H9 (cell line): ENCODE data around the gene DNAAF9. TPM values are rescaled to one million over a fixed set of nuclear protein-coding genes. Genes with fewer than 3 reads are reported as not detected.

Source experiments
- DNase-seq: peaks from one replicate; pipeline ENCODE4 v3.0.0-alpha.2; 2017
- H2AFZ ChIP-seq: one replicate; pipeline ENCODE4 v1.6.1; 2013; ENCODE audit warnings: mild to moderate bottlenecking, low read length, control low read depth, moderate library complexity
- H2AK5ac ChIP-seq: 2 replicates; pipeline ENCODE4 v1.6.1; 2013; ENCODE audit warnings: low read length, control low read depth, mixed read lengths; ENCODE audit not compliant: insufficient read length
- H2BK120ac ChIP-seq: one replicate; pipeline ENCODE4 v1.6.1; 2013; ENCODE audit warnings: low read depth, mild to moderate bottlenecking, low read length, control low read depth, inconsistent platforms; ENCODE audit not compliant: poor library complexity, severe bottlenecking
- H2BK12ac ChIP-seq: 2 replicates; pipeline ENCODE4 v1.6.1; 2013; ENCODE audit warnings: low read length, control low read depth, mixed read lengths, low read depth; ENCODE audit not compliant: insufficient read length
- H2BK15ac ChIP-seq: 2 replicates; pipeline ENCODE4 v1.6.1; 2013; ENCODE audit warnings: low read depth, low read length, control low read depth
- H2BK20ac ChIP-seq: one replicate; pipeline ENCODE4 v1.6.1; 2013; ENCODE audit warnings: low read depth, mild to moderate bottlenecking, low read length, control low read depth, inconsistent platforms; ENCODE audit not compliant: poor library complexity, severe bottlenecking
- H2BK5ac ChIP-seq: 2 replicates; pipeline ENCODE4 v1.6.1; 2013; ENCODE audit warnings: low read length, control low read depth, mixed read lengths; ENCODE audit not compliant: insufficient read length
- H3K14ac ChIP-seq: 2 replicates; pipeline ENCODE4 v1.6.1; 2013; ENCODE audit warnings: low read length, control low read depth; ENCODE audit not compliant: insufficient read depth
- H3K18ac ChIP-seq: 2 replicates; pipeline ENCODE4 v1.6.1; 2013; ENCODE audit warnings: low read depth, mild to moderate bottlenecking, mixed read lengths, low read length, control low read depth; ENCODE audit not compliant: insufficient read length
- H3K23ac ChIP-seq: 2 replicates; pipeline ENCODE4 v1.6.1; 2013; ENCODE audit warnings: low read length, control low read depth, mixed read lengths, low read depth; ENCODE audit not compliant: insufficient read length
- H3K23me2 ChIP-seq: 2 replicates; pipeline ENCODE4 v1.6.1; 2013; ENCODE audit warnings: low read depth, mild to moderate bottlenecking, mixed read lengths, low read length, control low read depth; ENCODE audit not compliant: insufficient read length, poor library complexity, severe bottlenecking
- H3K27ac ChIP-seq: 2 replicates; pipeline ENCODE4 v1.5.1; 2013; ENCODE audit warnings: low read length, control low read depth, mixed read lengths, low read depth; ENCODE audit not compliant: insufficient read length
- H3K27me3 ChIP-seq: 2 replicates; pipeline ENCODE4 v1.6.1; 2013; ENCODE audit warnings: low read length, control low read depth, inconsistent platforms; ENCODE audit not compliant: insufficient read depth
- H3K4ac ChIP-seq: 2 replicates; pipeline ENCODE4 v1.6.1; 2013; ENCODE audit warnings: low read depth, mild to moderate bottlenecking, control low read depth, inconsistent platforms, low read length, moderate library complexity
- H3K4me1 ChIP-seq: 2 replicates; pipeline ENCODE4 v1.6.1; 2013; ENCODE audit warnings: low read length, control low read depth, inconsistent platforms; ENCODE audit not compliant: insufficient read depth
- H3K4me2 ChIP-seq: 2 replicates; pipeline ENCODE4 v1.6.1; 2013; ENCODE audit warnings: low read length, control low read depth, mixed read lengths; ENCODE audit not compliant: insufficient read length, insufficient read depth
- H3K56ac ChIP-seq: 2 replicates; pipeline ENCODE4 v1.6.1; 2013; ENCODE audit warnings: low read depth, mild to moderate bottlenecking, mixed read lengths, low read length, control low read depth; ENCODE audit not compliant: insufficient read length
- H3K79me1 ChIP-seq: 2 replicates; pipeline ENCODE4 v1.6.1; 2013; ENCODE audit warnings: low read depth, mild to moderate bottlenecking, moderate library complexity, low read length, control low read depth, inconsistent platforms; ENCODE audit not compliant: insufficient read depth, poor library complexity, severe bottlenecking
- H3K79me2 ChIP-seq: 2 replicates; pipeline ENCODE4 v1.6.1; 2013; ENCODE audit warnings: low read length, control low read depth, inconsistent platforms; ENCODE audit not compliant: insufficient read depth
- H3K9ac ChIP-seq: 2 replicates; pipeline ENCODE4 v1.6.1; 2013; ENCODE audit warnings: low read length, control low read depth, mixed read lengths; ENCODE audit not compliant: insufficient read length; ENCODE audit errors: extremely low read depth
- H3K9me3 ChIP-seq: one replicate; pipeline ENCODE4 v1.6.1; 2013; ENCODE audit warnings: low read depth, low read length, inconsistent platforms; ENCODE audit not compliant: control insufficient read depth
- H3T11ph ChIP-seq: one replicate; pipeline ENCODE4 v1.6.1; 2013; ENCODE audit warnings: mild to moderate bottlenecking, low read length, control low read depth, inconsistent platforms
- H4K20me1 ChIP-seq: one replicate; pipeline ENCODE4 v1.6.1; 2013; ENCODE audit not compliant: control insufficient read depth, insufficient read length, insufficient read depth
- H4K5ac ChIP-seq: 2 replicates; pipeline ENCODE4 v1.6.1; 2013; ENCODE audit warnings: low read depth, mild to moderate bottlenecking, mixed read lengths, low read length, control low read depth; ENCODE audit not compliant: insufficient read length
- H4K8ac ChIP-seq: replicated peaks from 2 replicates; pipeline ENCODE4 v1.6.1; 2013; ENCODE audit warnings: low read length, control low read depth, mixed read lengths, low read depth; ENCODE audit not compliant: insufficient read length
- H4K91ac ChIP-seq: 2 replicates; pipeline ENCODE4 v1.6.1; 2013; ENCODE audit warnings: low read depth, mild to moderate bottlenecking, moderate library complexity, mixed read lengths, low read length, control low read depth; ENCODE audit not compliant: insufficient read length
- H3K27ac Mint-ChIP-seq, 3 experiments: 2 replicates in 2 of 3; 3 replicates in 1 of 3; pipeline ENCODE4 v1.8.0; 2020 to 2021; ENCODE audit warnings: mixed read lengths in 3 of 3, mild to moderate bottlenecking in 1 of 3, moderate library complexity in 1 of 3
- H3K27me3 Mint-ChIP-seq: 2 replicates; pipeline ENCODE4 v1.8.0; 2021; ENCODE audit warnings: low read depth, mild to moderate bottlenecking, moderate library complexity, mixed read lengths
- H3K36me3 Mint-ChIP-seq, 3 experiments: 2 replicates in 2 of 3; 3 replicates in 1 of 3; pipeline ENCODE4 v1.8.0; 2020 to 2021; ENCODE audit warnings: low read depth in 3 of 3, mixed read lengths in 3 of 3; ENCODE audit not compliant: insufficient read depth in 1 of 3
- H3K4me1 Mint-ChIP-seq, 2 experiments: 2 replicates each; pipeline ENCODE4 v1.8.0; 2020; ENCODE audit warnings: mixed read lengths in 2 of 2
- H3K4me3 Mint-ChIP-seq, 2 experiments: 2 replicates in 1 of 2; 3 replicates in 1 of 2; pipeline ENCODE4 v1.8.0; 2020 to 2021; ENCODE audit warnings: mild to moderate bottlenecking in 2 of 2, mixed read lengths in 2 of 2, moderate library complexity in 1 of 2
- H3K9me3 Mint-ChIP-seq, 2 experiments: 2 replicates in 1 of 2; 3 replicates in 1 of 2; pipeline ENCODE4 v1.8.0; 2020; ENCODE audit warnings: mild to moderate bottlenecking in 2 of 2, mixed read lengths in 2 of 2, moderate library complexity in 1 of 2
- WGBS: extraction: QIAGEN DNeasy Blood & Tissue Kit; methylation state at CpG from one replicate; pipeline ENCODE4 v1.1.7; 2013; ENCODE audit warnings: missing lambda C conversion rate, low lambda C conversion rate, mixed read lengths; ENCODE audit not compliant: insufficient read length; ENCODE audit errors: extremely low coverage; 5-methylcytosine and 5-hydroxymethylcytosine counted together
- total RNA-seq: library from RNA; stranded (reverse); gene quantifications from 2 replicates; pipeline ENCODE4 v1.2.1, GENCODE V29; 2021
- TF ChIP-seq, protein P1 (sequence below): fragments of 200-600 bp; sonication (generic); conservative IDR thresholded peaks from 3 replicates; pipeline ENCODE4 v1.8.0; 2021; ENCODE audit warnings: antibody characterized with exemption, mild to moderate bottlenecking

DNAAF9 gene
- total RNA-seq, 1 experiment from 2014 or later, result 5.5 TPM

- Histone ChIP-seq H2BK5ac (no peak overlapping the region), H2AFZ (no peak overlapping the region), H3K9ac (no peak overlapping the region), H2BK15ac (no peak overlapping the region), H3K18ac (no peak overlapping the region), H3K9me3 (no peaks in the 10 kb centered on the region), H3K79me2 (peaks cover 1% of the 10 kb centered on the region; the same call in 1 of the 2 replicates), H3K4ac (no peak overlapping the region), H3T11ph (no peak overlapping the region), H2BK120ac (no peak overlapping the region), H3K79me1 (no peaks in the 10 kb centered on the region), H3K23ac (no peak overlapping the region), H2AK5ac (no peak overlapping the region), H3K23me2 (peaks cover 9% of the 10 kb centered on the region), H3K4me1 (no peaks in the 10 kb centered on the region), H4K5ac (no peak overlapping the region), H3K56ac (no peak overlapping the region), H4K91ac (no peak overlapping the region), H3K4me2 (no peak overlapping the region), H4K20me1 (no peaks in the 10 kb centered on the region), H3K27me3 (no peaks in the 10 kb centered on the region), H3K27ac (no peak overlapping the region), H3K14ac (no peak overlapping the region), H4K8ac (no peak overlapping the region), H2BK20ac (no peak overlapping the region), H2BK12ac (no peak overlapping the region)
- WGBS, result no CpG with 5 or more reads among the region's 2 CpGs
- peaks cover 15 to 25% of the 10 kb centered on the region in 2 experiments for H3K4me1 Mint-ChIP-seq
- H3K4me3 Mint-ChIP-seq, result no peak overlapping the region
- H3K9me3 Mint-ChIP-seq, result no peaks in the 10 kb centered on the region; a peak in 1 of 5 replicates
- peaks cover 15% of the 10 kb centered on the region for H3K27me3 Mint-ChIP-seq
- no peak for DNase-seq
- TF ChIP-seq, protein P1, sequence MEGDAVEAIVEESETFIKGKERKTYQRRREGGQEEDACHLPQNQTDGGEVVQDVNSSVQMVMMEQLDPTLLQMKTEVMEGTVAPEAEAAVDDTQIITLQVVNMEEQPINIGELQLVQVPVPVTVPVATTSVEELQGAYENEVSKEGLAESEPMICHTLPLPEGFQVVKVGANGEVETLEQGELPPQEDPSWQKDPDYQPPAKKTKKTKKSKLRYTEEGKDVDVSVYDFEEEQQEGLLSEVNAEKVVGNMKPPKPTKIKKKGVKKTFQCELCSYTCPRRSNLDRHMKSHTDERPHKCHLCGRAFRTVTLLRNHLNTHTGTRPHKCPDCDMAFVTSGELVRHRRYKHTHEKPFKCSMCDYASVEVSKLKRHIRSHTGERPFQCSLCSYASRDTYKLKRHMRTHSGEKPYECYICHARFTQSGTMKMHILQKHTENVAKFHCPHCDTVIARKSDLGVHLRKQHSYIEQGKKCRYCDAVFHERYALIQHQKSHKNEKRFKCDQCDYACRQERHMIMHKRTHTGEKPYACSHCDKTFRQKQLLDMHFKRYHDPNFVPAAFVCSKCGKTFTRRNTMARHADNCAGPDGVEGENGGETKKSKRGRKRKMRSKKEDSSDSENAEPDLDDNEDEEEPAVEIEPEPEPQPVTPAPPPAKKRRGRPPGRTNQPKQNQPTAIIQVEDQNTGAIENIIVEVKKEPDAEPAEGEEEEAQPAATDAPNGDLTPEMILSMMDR, result no peak
- H3K36me3 Mint-ChIP-seq, result no peaks in the 10 kb centered on the region; a peak in 1 of 7 replicates
- H3K27ac Mint-ChIP-seq, result no peak overlapping the region
Observed at GRCh38 chr20:3403741-3404140, 3.7 kb downstream of the DNAAF9 start.
